AG09309 (cell line): ENCODE results near the gene DEXI.

Experiments
- DNase-seq: peaks from one replicate; pipeline ENCODE4 v3.0.0-alpha.2; 2010; ENCODE audit warnings: low read depth
- H3K4me3 ChIP-seq: 2 replicates; pipeline ENCODE4 v1.5.1; 2011; ENCODE audit warnings: mild to moderate bottlenecking, low read depth, low read length, moderate library complexity; ENCODE audit not compliant: control insufficient read depth
- TF ChIP-seq, protein P1 (sequence below): IDR thresholded peaks from 2 replicates; pipeline ENCODE4 v1.5.1; 2011; ENCODE audit warnings: mild to moderate bottlenecking, low read depth, low read length, inconsistent platforms; ENCODE audit not compliant: insufficient read depth, control insufficient read depth; ENCODE audit errors: missing control alignments

DEXI gene

GRCh38 chr16:10964891-10965326 lies 22.6 kb upstream of the DEXI start:
- TF ChIP-seq, protein P1, sequence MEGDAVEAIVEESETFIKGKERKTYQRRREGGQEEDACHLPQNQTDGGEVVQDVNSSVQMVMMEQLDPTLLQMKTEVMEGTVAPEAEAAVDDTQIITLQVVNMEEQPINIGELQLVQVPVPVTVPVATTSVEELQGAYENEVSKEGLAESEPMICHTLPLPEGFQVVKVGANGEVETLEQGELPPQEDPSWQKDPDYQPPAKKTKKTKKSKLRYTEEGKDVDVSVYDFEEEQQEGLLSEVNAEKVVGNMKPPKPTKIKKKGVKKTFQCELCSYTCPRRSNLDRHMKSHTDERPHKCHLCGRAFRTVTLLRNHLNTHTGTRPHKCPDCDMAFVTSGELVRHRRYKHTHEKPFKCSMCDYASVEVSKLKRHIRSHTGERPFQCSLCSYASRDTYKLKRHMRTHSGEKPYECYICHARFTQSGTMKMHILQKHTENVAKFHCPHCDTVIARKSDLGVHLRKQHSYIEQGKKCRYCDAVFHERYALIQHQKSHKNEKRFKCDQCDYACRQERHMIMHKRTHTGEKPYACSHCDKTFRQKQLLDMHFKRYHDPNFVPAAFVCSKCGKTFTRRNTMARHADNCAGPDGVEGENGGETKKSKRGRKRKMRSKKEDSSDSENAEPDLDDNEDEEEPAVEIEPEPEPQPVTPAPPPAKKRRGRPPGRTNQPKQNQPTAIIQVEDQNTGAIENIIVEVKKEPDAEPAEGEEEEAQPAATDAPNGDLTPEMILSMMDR: no peak
- H3K4me3 ChIP-seq: no peak overlapping the region
- DNase-seq: no peak

- DNase-seq: no peak
- TF ChIP-seq, protein P1: peak; percentile 97
- no peak overlapping the region for H3K4me3 ChIP-seq
Observed at GRCh38 chr16:10964039-10964890, 22.0 kb upstream of the DEXI start.

DNA sequence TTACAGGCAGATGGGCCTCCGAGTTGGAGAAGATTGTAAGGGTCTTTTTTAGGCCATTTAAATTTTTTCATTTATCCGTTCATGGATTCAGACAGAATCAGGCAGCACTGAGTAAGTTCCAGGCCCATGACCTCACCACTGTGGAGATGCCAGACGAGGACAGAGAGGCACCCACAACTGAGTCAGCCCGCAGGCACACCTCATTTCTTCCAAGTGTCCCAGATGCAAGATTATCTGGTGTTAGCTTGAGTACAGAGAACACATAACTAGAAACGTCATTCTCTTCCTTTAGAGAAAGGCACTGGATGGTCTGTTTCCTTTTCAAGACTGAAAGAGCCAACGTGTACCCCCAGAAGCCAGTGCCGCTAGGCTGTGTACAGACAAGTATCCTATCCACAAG lies 19.0 kb upstream of the DEXI start:
- no peak overlapping the region for H3K4me3 ChIP-seq
- TF ChIP-seq, protein P1: no peak
- DNase-seq: no peak

DNA sequence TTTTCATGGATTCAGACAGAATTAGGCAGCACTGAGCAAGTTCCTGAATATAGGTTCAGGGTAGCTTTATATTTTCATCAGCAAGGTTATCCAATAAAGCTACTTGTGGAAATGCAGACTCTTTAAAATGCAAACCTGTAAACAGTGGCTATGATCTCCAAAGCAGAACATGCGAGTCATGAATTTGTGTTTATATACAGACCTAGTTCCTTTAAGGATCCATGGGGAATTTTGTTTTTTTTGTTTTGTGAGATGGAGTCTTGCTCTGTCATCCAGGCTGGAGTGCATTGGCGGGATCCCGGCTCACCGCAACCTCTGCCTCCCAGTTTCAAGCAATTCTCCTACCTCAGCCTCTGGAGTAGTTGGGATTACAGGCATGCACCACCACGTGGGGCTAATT lies 16.9 kb upstream of the DEXI start:
- TF ChIP-seq, protein P1: no peak
- H3K4me3 ChIP-seq: no peak overlapping the region
- DNase-seq: no peak

GRCh38 chr16:10957771-10958482 lies 15.7 kb upstream of the DEXI start:
- DNase-seq: no peak

GRCh38 chr16:10954903-10955302 lies 12.6 kb upstream of the DEXI start:
- H3K4me3 ChIP-seq: no peak overlapping the region
- TF ChIP-seq, protein P1: no peak
- no peak for DNase-seq

More at GRCh38 chr16:10957771-10958482, 15.7 kb upstream of the DEXI start:
- H3K4me3 ChIP-seq: no peak overlapping the region
- TF ChIP-seq, protein P1: no peak
